ENCODE measurements around the gene CASZ1. TPM values are rescaled to one million over a fixed set of nuclear protein-coding genes. Genes with fewer than 3 reads are reported as not detected.

The CASZ1 gene
- total and polyA plus RNA-seq, 12 donors: 2.5 to 35.2 (median 7.0) TPM

- Histone ChIP-seq H3K9me3 (replicated peaks in 1 of 3) (no peaks in the 10 kb centered on the region), H3K27ac (peak overlapping the region in 1 of 5 donors; percentile 22), H3K36me3 (replicated peaks in 1 of 2) (no peaks in the 10 kb centered on the region), H3K4me3 (peak overlapping the region in 1 of 4 donors; percentile 34), H3K27me3 (no peaks in the 10 kb centered on the region), H3K4me1 (replicated peaks in 1 of 2) (peaks cover 0 to 4% of the 10 kb centered on the region in 2 donors)
- intact Hi-C loops (cut with DNase I): no loop called here
- WGBS, 4 donors: 29 to 49% (median 37%) methylated on average over 18 to 44 of the region's 44 CpGs
- no peak for TF ChIP-seq POLR2A (IDR thresholded peaks at IDR 0.05)
- TF ChIP-seq CTCF (IDR thresholded peaks at IDR 0.05): no peak
- peak in 5 of 7 donors; percentile 46 to 68 (median 50) for DNase-seq
Measured at GRCh38 chr1:10704368-10704882, 92.0 kb downstream of the CASZ1 start.

- H3K27me3 ChIP-seq: no peaks in the 10 kb centered on the region
- H3K36me3 ChIP-seq (replicated peaks in 1 of 2): no peaks in the 10 kb centered on the region
- H3K9me3 ChIP-seq (replicated peaks in 1 of 3): no peaks in the 10 kb centered on the region
- H3K4me1 ChIP-seq (replicated peaks in 1 of 2): peaks cover 0 to 4% of the 10 kb centered on the region in 2 donors
- intact Hi-C loops (cut with DNase I): no loop called here
- WGBS, 4 donors: 96 to 99% (median 96%) methylated on average over 8 of the region's 8 CpGs
- no peak for DNase-seq
- no peak overlapping the region for H3K27ac ChIP-seq
- TF ChIP-seq CTCF (IDR thresholded peaks at IDR 0.05) (no peak), POLR2A (IDR thresholded peaks at IDR 0.05) (no peak)
- H3K4me3 ChIP-seq: no peak overlapping the region
Measured at GRCh38 chr1:10703702-10704101, 92.7 kb downstream of the CASZ1 start.

DNA sequence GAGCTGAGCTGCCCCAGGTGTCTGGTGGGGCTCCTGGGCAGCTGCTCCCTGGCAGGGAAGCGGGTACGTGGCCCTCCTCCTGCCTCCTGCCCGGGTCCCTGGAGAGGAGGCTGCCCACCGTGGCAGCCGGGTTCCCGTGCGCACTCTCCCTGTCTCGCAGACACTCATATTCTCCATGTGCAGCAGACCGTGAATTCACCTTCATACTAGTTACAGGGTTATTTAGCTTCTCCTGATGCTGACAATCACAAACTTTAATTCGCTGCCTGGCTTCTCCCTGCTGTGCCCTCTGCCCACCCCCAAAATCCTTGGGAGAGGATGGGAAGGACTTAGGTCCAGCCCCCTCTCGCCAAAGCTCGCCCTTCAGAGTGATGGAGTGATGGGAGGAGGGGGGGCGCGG lies 95.3 kb downstream of the CASZ1 start:
- intact Hi-C loops (cut with DNase I): no loop called here
- no peak for DNase-seq
- TF ChIP-seq CTCF (IDR thresholded peaks at IDR 0.05): no peak
- no peak for TF ChIP-seq POLR2A (IDR thresholded peaks at IDR 0.05)
- Histone ChIP-seq H3K36me3 (replicated peaks in 1 of 2) (no peaks in the 10 kb centered on the region), H3K4me3 (no peak overlapping the region), H3K27ac (no peak overlapping the region), H3K9me3 (replicated peaks in 1 of 3) (no peaks in the 10 kb centered on the region), H3K4me1 (replicated peaks in 1 of 2) (peaks cover 10 to 11% of the 10 kb centered on the region in 2 donors), H3K27me3 (no peaks in the 10 kb centered on the region)
- WGBS, 4 donors: 85 to 92% (median 89%) methylated on average over 12 to 14 of the region's 14 CpGs

GRCh38 chr1:10699470-10699835 lies 97.0 kb downstream of the CASZ1 start:
- no peak for DNase-seq
- 82 to 88% (median 86%) methylated on average over 7 of the region's 7 CpGs for WGBS, 4 donors
- intact Hi-C loops (cut with DNase I): loop anchor here in 1 of 2 donors (10.0 kb wide), 1 partner anchor 165 kb away; no protein-coding TSS in a partner anchor
- Histone ChIP-seq H3K4me3 (no peak overlapping the region), H3K27ac (no peak overlapping the region), H3K4me1 (replicated peaks in 1 of 2) (peaks cover 10 to 15% of the 10 kb centered on the region in 2 donors), H3K9me3 (replicated peaks in 1 of 3) (no peaks in the 10 kb centered on the region), H3K27me3 (no peaks in the 10 kb centered on the region), H3K36me3 (replicated peaks in 1 of 2) (no peaks in the 10 kb centered on the region)
- TF ChIP-seq CTCF (IDR thresholded peaks at IDR 0.05) (no peak), POLR2A (IDR thresholded peaks at IDR 0.05) (no peak)

Data from adrenal gland (tissue), 12 donors.